Tibial artery (tissue), 4 donors: ENCODE results near the gene TPRG1L.

Experiments used
- DNase-seq, 2 donors: peaks; one replicate each; pipeline ENCODE4 v3.0.0-alpha.2; 2019
- H3K27ac ChIP-seq, 2 donors: fragments of 200-600 bp; sonication (generic) in 1 of 2; 1 replicate in 1 of 2; 2 replicates in 1 of 2; pipeline ENCODE4 v1.5.1; 2018 to 2019; ENCODE audit warnings: mild to moderate bottlenecking in 1 of 2
- H3K27me3 ChIP-seq, 2 donors: fragments of 200-600 bp; sonication (generic) in 1 of 2; one replicate each; pipeline versions ENCODE4 v1.5.1 to v1.6.0; 2016 to 2019
- H3K36me3 ChIP-seq, 3 donors: fragments of 200-600 bp; sonication (generic) in 2 of 3; one replicate each; pipeline ENCODE4 v1.5.1; 2016 to 2019; ENCODE audit warnings: mild to moderate bottlenecking in 2 of 3
- H3K4me1 ChIP-seq, 4 donors: fragments of 200-600 bp; sonication (generic) in 2 of 4; 1 replicate in 3 of 4; 2 replicates in 1 of 4; pipeline ENCODE4 v1.5.1; 2016 to 2019
- H3K4me3 ChIP-seq, 2 donors: fragments of 200-600 bp; sonication (generic) in 1 of 2; 1 replicate in 1 of 2; 2 replicates in 1 of 2; pipeline ENCODE4 v1.5.1; 2018 to 2019; ENCODE audit warnings: mild to moderate bottlenecking in 2 of 2
- H3K9me3 ChIP-seq, 3 donors: fragments of 200-600 bp; sonication (generic) in 1 of 3; one replicate each; pipeline ENCODE4 v1.5.1; 2016 to 2019
- CTCF ChIP-seq, 2 experiments: fragments of 200-600 bp in 1 of 2; fragments of 450-650 bp in 1 of 2; IDR thresholded peaks; one replicate each; pipeline ENCODE4 v1.5.1; 2017 to 2019; ENCODE audit warnings: antibody characterized with exemption in 2 of 2, mild to moderate bottlenecking in 1 of 2, moderate library complexity in 1 of 2
- intact Hi-C: fragments of 100-400 bp; cut with DNase I; formaldehyde crosslinking; loops from one replicate; pipeline ENCODE4 v1.15.0; 2023; ENCODE audit warnings: low total_unique reads

Gene TPRG1L

GRCh38 chr1:3603571-3604467, 21.0 kb upstream of the TPRG1L start:
- intact Hi-C loops, result no loop called here
- H3K4me1 ChIP-seq, result no peaks in the 10 kb centered on the region
- H3K4me3 ChIP-seq, result no peak overlapping the region
- no peaks in the 10 kb centered on the region for H3K36me3 ChIP-seq
- no peak for TF ChIP-seq CTCF (IDR thresholded peaks at IDR 0.05)
- H3K27ac ChIP-seq, result no peak overlapping the region
- H3K27me3 ChIP-seq, result peaks cover 0 to 58% of the 10 kb centered on the region in 2 donors
- no peaks in the 10 kb centered on the region for H3K9me3 ChIP-seq
- no peak for DNase-seq

GRCh38 chr1:3604468-3604974, 20.3 kb upstream of the TPRG1L start:
- no peak overlapping the region for H3K4me3 ChIP-seq
- TF ChIP-seq CTCF (IDR thresholded peaks at IDR 0.05), result no peak
- H3K27me3 ChIP-seq, result peaks cover 0 to 62% of the 10 kb centered on the region in 2 donors
- intact Hi-C loops, result no loop called here
- no peaks in the 10 kb centered on the region for H3K4me1 ChIP-seq
- no peak overlapping the region for H3K27ac ChIP-seq
- no peaks in the 10 kb centered on the region for H3K36me3 ChIP-seq
- no peaks in the 10 kb centered on the region for H3K9me3 ChIP-seq
- no peak for DNase-seq

- no peak overlapping the region for H3K27ac ChIP-seq
- no peak for DNase-seq
- peaks cover 0 to 69% of the 10 kb centered on the region in 2 donors for H3K27me3 ChIP-seq
- TF ChIP-seq CTCF (IDR thresholded peaks at IDR 0.05), result no peak
- H3K36me3 ChIP-seq, result no peaks in the 10 kb centered on the region
- H3K4me1 ChIP-seq, result peaks cover 0 to 5% (median 1%) of the 10 kb centered on the region in 4 donors
- H3K9me3 ChIP-seq, result no peaks in the 10 kb centered on the region
- intact Hi-C loops, result no loop called here
- H3K4me3 ChIP-seq, result no peak overlapping the region
These were observed 19.6 kb upstream of the TPRG1L start for GRCh38 chr1:3604997-3605823.

GRCh38 chr1:3606779-3607702, 17.8 kb upstream of the TPRG1L start:
- Histone ChIP-seq H3K36me3 (no peaks in the 10 kb centered on the region), H3K27ac (no peak overlapping the region), H3K4me1 (peaks cover 0 to 23% (median 17%) of the 10 kb centered on the region in 4 donors), H3K27me3 (peaks cover 0 to 87% of the 10 kb centered on the region in 2 donors), H3K9me3 (no peaks in the 10 kb centered on the region), H3K4me3 (no peak overlapping the region)
- intact Hi-C loops, result no loop called here
- no peak for TF ChIP-seq CTCF (IDR thresholded peaks at IDR 0.05)
- DNase-seq, result no peak

- Histone ChIP-seq H3K4me1 (peaks cover 0 to 23% (median 17%) of the 10 kb centered on the region in 4 donors), H3K9me3 (no peaks in the 10 kb centered on the region), H3K4me3 (no peak overlapping the region), H3K27ac (no peak overlapping the region), H3K36me3 (no peaks in the 10 kb centered on the region), H3K27me3 (peaks cover 0 to 93% of the 10 kb centered on the region in 2 donors)
- TF ChIP-seq CTCF (IDR thresholded peaks at IDR 0.05), result no peak
- intact Hi-C loops, result no loop called here
- no peak for DNase-seq
These were observed 17.1 kb upstream of the TPRG1L start for GRCh38 chr1:3607703-3608065.
